Measurements from ENCODE around the gene ECT2L. TPM values are rescaled to one million over a fixed set of nuclear protein-coding genes. Genes with fewer than 3 reads are reported as not detected.

The ECT2L gene, protein sequence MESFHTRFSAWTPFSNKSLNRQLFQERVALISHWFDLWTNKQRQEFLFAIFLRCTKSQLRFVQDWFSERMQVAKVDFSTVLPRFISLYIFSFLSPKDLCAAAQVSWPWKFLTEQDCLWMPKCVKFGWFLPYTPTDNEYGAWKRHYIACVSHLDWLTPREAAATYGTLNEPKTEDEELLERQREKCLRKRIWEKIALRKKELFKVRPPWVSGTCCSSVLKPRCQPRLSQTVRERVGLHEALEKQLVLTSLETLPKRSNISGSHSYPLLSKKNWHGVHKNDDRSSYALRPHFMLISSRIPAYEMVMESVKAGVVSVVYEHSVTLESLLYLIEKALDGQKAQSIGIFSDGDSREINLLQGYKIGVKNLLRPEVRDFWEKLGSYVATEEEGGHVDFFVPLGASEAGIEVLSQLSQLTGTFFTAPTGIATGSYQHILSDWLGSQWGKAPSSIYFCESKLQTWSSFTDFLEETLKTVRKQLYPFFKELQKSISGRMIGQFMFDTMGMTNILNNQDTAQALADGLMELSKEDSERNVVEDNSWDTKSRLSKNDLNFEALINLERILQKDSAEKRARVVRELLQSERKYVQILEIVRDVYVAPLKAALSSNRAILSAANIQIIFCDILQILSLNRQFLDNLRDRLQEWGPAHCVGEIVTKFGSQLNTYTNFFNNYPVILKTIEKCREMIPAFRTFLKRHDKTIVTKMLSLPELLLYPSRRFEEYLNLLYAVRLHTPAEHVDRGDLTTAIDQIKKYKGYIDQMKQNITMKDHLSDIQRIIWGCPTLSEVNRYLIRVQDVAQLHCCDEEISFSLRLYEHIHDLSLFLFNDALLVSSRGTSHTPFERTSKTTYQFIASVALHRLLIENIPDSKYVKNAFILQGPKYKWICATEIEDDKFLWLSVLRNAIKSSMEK
- under 1 TPM in 1 of 3 donors, not detected in 2; 0.01 TPM for polyA plus RNA-seq

DNA sequence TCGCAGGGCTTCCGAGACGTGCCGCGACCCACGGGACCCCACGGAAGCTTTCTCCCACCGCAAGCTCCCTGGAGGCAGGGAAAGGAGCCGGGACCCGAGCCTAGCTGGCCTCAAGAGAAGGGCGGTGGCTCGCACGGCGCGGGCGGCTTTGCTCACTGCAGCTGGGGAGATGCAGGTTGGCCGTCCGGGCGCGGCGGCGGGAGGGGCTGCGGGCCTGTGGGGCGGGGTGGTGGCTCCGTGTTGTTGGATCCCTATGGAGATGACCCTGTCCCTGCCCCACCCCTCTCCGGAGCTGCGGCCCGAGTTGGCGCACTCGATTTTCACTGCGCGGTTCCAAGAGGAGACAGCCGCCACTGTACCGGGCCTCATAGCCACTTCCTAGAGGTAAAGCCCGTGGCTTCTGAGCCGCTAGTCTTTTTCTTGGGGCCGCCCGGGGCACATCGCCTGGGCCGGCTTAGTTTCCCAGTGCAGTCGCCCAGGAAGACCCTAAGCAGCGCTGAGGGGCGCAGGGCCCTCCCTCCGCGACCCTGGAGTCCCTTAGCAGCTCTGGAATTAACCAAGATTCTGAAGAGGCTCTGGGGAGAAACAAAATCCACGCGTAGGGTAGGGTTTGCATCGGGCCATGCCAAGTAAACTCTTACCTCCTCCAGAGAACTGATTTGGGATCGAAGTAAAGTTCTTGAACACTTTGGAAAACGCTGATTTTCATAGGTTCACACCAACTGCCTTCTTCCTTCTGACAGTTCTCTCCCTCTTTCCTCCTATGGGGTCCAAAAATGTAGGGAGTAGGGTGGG, at the start of gene ECT2L:
Gene ECT2L (plus strand): TSS at position 279 of the 795 bp plus-strand sequence. CDS start 17,188 bp downstream, outside the sequence.
- H3K27ac ChIP-seq (ENCODE audit: low read depth, low read length), result no peak within 1 kb of the TSS
- 8 to 13% (median 13%) methylated on average over 49 to 50 of the region's 50 CpGs for WGBS, 3 donors

DNA sequence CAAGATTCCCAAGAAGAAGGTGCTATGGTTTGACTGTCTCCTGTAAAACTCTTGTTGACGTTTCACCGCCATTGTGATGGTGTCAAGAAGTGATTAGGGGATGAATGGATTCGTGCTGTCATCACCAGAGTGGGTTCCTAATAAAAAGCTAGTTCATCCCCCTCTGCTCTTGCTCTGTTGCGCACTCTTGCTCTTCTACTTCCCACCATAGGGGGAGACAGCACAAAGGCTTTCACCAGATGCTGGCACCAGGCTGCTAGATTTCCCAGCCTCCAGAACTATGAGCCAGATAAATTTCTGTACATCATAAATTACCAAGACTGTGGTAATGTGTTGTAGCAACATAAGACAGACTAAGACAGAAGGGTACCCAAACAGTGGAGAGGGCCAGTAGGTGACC, 43.9 kb upstream of the ECT2L start:
- 90 to 95% (median 93%) methylated on average over 4 of the region's 4 CpGs for WGBS, 3 donors
- H3K27ac ChIP-seq (ENCODE audit: low read depth, low read length), result no peak overlapping the region

DNA sequence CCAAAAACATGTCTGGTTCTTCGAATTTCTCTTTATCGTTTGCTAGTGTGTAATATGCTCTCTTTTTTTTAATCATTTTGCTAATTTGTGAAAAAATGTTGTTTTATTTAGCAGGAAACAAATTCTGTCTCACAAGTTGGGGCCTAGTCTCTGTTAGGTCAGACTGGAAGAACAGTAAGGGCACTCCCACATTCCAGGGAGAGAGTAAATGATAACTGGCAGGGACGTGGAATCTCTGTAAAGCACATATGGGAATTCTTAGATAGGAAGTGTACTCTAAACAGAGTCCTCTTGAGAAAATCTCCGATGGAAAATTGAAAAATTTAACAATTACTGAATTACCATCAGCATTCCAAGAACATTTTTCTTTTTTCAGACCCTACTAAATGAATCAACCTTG, 38.8 kb upstream of the ECT2L start:
- no peak overlapping the region for H3K27ac ChIP-seq (ENCODE audit: low read depth, low read length)
- WGBS, 3 donors, result 61 to 82% (median 70%) methylated on average over 4 of the region's 4 CpGs

DNA sequence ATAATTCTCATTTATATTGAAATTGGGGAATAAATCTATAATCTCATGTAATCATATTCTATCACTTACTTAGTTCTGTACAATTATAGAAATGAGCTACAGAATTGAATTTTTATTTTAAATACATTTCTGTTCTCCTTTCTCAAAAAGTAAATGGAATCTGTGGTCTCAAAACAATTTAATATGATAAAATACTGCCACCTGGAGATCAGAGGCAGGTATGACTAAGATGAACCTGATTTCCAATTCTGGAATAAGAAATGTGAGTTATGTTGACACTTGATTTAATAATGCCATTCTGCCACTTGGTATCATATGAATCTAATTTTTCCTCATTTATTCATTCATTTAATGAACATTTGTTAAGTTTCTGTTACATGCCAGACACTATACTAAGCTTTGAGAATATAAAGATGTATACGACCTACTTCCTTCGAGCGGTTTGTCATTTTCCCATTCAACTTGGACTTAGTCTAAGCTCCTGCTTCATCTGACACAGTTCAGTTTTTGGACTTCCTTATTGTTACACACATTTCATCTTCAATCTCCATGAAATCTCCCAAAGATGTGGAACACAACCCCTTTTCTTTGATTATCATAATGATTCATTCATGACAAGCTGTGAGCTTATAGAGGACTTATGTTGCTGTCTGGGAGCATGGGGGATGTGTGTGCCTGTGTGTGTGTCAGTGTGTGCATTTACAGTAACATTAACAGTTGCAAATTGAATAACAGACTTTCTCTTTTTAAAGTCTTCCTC, 29.8 kb upstream of the ECT2L start:
- 91 to 94% (median 94%) methylated on average over 3 of the region's 3 CpGs for WGBS, 3 donors
- no peak overlapping the region for H3K27ac ChIP-seq (ENCODE audit: low read depth, low read length)

DNA sequence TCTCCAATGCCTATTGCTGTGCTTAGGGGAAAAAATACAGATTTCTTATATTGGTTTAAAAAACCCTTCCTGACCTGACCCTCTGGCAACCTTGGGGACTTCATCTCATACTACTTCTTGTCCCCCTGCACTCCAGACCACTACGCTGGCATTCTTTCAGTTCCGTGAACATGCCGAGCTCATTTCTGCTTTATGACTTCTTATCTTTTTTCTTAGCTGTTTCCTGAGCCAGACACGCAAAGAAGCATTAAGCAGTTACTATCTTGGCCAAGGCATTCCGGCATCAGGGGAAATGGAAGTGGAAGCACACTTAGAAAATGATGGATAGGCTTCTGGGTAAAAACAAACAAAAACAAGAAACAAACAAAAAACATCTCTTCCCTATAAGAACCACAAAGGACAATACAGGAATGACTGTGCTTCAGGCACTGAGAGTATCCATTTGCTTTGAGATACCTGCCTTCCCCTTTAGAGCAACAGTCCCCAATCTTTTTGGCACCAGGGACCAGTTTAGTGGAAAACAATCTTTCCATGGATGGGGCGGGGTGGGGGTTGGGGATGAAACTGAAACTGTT, 26.7 kb upstream of the ECT2L start:
- WGBS, 3 donors, result 26 to 55% (median 35%) methylated on average over 6 of the region's 6 CpGs
- H3K27ac ChIP-seq (ENCODE audit: low read depth, low read length), result no peak overlapping the region

DNA sequence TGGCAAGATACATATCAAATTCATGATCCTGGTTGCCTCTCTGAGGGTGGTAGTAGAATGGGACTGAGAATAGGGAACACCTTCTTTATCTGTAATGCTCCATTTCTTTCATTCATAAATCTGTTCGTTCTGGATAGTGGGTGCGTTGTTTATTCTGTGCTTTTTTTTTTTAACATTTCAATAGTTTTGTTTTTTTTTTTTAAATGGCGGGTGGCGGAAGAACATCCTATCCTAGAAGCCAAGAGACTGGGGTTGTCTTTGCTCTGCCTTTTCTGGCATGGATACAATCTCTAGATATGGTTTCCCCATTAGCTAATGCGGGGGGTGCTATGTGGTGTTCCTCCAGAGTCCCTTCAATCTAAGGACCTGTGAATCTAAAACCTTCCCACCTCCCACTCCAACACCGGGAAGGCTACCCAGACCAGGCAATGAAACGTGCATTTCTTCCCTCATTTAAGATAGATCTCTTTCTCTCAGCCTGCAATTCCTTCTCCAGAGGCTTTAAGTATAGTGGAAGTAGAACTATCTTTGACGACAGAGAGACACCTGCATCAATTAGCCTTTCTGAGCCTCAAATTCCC, 23.2 kb upstream of the ECT2L start:
- WGBS, 3 donors, result 15 to 22% (median 20%) methylated on average over 8 of the region's 8 CpGs
- H3K27ac ChIP-seq (ENCODE audit: low read depth, low read length), result no peak overlapping the region

DNA sequence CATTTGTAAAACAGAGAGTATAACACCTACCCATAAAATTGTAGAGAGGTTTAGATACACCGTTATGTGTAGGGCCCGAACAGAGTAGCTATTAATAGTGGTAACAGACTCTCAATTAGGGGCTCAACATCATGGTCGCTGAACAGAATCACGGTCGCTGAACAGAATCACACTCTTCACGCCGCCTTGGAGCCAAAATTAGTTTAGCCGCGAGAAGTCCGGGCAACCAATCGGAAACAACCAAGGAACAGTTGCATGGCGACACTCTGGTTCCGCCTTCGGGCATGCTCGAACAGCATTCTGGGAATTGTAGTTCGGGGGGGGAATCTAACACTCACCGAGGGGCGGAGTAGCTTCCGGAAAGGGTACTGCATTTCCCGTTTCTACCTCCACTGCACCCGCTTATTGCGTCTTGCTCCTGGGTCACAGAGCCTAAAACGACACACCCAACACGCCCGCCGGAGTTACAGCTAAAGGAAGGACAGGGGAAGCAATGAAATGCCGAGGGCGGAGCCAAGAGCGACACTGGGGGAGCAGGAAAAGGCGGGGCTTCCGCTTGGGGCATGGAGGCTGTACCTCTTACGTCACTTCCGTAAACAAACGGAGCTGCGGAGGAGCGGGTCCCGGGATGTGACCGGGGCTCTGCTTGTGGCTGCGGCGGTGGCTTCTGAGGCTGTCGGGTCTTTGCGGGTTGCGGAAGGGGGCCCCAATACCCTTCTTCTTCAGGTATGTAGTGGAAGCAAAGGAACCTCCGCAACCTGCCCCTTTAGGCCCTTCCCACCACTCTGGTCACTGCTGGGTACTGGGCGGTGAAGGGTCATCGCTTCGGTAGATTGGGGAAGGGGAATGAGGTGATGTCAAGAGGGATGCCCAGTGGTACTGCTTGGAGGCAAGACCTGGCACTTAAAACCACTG, 22.5 kb upstream of the ECT2L start, which contains the start of gene CCDC28A:
Gene CCDC28A (plus strand): TSS at position 593 of the 915 bp plus-strand sequence. CDS start 2,352 bp downstream, outside the sequence.
- H3K27ac ChIP-seq (ENCODE audit: low read depth, low read length), result peak within 1 kb of the TSS; percentile 96
- 0% methylated on average over 47 of the region's 47 CpGs for WGBS, 3 donors

DNA sequence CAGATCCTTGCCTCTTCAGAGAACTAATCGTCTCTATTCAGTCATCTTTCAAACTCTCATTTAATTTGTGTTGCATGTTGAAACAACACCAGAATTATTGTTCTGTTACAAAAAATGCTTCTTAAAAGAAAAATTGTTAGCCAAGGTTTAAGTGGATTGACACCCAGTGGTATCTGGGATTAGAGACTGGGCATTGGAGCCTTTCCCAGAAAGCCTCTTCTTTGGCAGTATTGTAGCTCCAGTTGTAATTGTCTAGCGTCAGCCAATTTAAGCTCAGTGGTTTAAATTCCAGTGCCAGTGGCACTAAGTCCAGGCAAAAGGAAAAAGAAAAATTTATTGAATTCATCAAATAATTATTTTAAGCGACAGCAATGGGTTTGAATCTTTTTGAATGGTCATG, 21.5 kb upstream of the ECT2L start:
- H3K27ac ChIP-seq (ENCODE audit: low read depth, low read length), result no peak overlapping the region
- WGBS, 3 donors, result 21 to 42% (median 27%) methylated on average over 3 of the region's 3 CpGs

DNA sequence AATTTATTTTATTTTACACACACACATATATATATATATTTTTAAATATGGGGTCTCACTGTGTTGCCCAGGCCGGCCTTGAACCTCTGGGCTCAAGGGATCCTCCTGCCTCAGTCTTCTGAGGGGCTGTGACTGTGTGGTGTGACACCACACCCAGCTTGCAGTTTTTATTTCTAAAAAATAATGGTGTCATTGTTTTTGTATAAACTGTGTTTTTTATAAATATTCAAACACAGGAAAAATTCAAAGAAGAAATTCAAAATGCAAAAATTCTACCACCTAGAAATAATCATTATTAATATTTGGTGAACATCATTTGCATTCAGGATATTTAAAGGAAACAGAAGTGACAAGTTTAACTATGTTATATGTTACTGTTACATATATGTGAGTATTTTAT, 19.2 kb upstream of the ECT2L start:
- 90 to 100% (median 96%) methylated on average over 1 of the region's 1 CpG for WGBS, 3 donors
- H3K27ac ChIP-seq (ENCODE audit: low read depth, low read length), result no peak overlapping the region

DNA sequence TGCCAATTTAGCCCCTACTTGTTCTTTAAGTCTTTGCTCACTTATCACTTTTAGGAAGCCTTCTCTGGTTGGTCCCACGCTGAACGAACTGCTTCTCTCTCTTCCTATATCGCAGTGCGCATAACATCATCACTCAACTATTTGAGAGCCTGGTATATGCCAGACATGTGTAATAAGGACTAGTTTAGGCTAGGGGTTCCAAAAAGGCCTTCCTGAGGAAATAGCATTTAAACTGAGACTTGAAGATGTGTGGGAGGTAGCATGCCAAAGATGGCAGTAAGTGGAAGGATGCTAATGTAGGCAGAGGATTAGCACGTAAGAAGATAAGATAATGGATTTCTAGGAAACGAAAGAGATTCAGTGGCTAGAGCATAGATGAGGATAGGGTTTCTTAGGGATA, 17.6 kb upstream of the ECT2L start:
- 85 to 95% (median 86%) methylated on average over 6 of the region's 6 CpGs for WGBS, 3 donors

DNA sequence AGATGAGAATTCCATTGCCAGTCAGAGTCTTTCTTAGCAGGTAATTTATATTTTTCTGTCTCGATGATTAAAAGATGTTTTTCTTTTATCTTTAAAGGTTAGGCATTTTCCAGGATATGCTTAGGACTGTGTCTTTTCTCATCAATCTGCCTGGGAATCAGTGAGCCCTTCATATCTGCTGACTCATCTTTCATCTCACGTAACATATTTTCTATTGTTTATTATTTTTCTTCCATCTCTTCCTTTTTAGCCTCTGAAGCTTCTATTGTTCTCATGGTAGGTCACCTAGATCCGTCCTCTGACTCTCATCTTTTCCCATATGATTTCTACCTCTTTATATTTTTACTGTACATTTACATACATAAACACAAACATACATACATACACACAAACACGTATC, 13.6 kb upstream of the ECT2L start:
- H3K27ac ChIP-seq (ENCODE audit: low read depth, low read length), result no peak overlapping the region
- 84 to 90% (median 87%) methylated on average over 4 of the region's 4 CpGs for WGBS, 3 donors

More for the DNA sequence above, 17.6 kb upstream of the ECT2L start:
- no peak overlapping the region for H3K27ac ChIP-seq (ENCODE audit: low read depth, low read length)

DNA sequence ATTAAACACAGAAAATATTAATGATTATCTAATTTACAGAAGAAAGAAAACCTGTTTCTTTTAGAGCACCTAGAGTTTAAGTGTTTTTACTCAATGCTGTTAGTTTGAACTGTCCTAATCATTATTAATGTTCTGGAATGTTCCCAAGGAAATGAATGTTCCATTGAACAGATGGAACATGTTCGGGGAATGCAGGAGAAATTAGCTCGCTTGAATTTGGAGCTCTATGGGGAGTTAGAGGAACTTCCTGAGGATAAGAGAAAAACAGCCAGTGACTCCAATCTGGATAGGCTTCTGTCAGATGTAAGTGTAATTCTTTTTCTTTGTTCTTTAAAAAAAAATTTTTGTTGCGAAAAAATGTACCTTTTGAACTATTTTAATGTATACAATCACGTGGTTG, 10.8 kb upstream of the ECT2L start:
- WGBS, 3 donors, result 62 to 70% (median 64%) methylated on average over 4 of the region's 4 CpGs
- H3K27ac ChIP-seq (ENCODE audit: low read depth, low read length), result no peak overlapping the region

DNA sequence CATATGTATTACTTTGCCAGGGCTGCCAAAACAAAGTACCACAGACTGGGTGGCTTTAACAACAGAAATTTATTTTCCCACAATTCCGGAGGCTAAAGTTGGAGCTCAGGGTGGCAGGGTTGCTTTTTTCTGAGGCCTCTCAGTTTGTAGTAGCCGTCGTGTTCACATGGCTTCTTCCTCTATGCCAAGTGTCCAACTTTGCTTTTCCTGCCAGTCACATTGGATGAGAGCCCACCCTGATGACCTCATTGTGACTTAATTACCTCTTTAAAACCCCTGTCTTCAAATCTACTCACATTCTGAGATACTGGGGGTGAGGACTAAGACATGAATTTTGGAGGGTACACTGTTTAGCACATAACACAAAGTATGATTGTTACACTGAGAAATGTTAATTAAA, 9.9 kb upstream of the ECT2L start:
- 59 to 80% (median 65%) methylated on average over 3 of the region's 3 CpGs for WGBS, 3 donors
- no peak overlapping the region for H3K27ac ChIP-seq (ENCODE audit: low read depth, low read length)

DNA sequence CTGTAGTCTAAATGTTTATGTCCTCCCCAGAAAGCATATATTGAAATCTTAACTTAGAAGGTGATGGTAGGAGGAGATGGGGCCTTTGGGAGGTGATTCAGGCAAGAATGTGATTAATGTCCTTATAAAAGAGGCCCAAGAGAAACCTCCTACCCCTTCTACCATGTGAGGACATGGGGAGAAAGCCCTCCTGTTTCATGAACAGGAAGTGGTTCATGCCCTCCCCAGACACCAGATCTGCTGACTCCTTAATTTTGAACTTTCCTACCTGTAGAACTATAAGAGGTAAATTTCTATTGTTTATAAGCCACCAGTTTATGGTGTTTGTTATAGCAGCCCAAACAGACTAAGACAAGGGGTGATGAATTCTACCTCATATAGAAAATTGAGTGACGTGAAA, 8.7 kb upstream of the ECT2L start:
- 45 to 97% (median 93%) methylated on average over 1 of the region's 1 CpG for WGBS, 3 donors
- H3K27ac ChIP-seq (ENCODE audit: low read depth, low read length), result no peak overlapping the region

DNA sequence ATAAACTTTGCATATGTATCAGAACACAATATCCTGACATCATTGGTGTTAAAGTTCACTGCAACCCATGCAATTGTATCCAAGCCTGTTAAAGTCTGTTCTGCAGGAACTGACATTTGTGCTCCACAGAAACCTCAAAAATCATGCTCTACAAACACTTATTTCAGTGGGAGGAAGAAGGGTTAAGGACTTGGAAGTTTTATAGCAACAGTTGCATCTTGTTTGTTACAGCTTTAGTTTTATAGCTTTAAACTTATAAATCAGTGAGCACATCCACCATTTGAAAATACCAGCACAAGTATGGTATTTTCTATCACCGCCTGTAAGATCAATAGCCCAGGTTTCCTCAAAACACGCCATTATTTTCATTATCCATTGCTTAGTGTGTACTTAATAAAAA, 884 bp downstream of the ECT2L start:
- no peak overlapping the region for H3K27ac ChIP-seq (ENCODE audit: low read depth, low read length)
- 78 to 94% (median 94%) methylated on average over 2 of the region's 2 CpGs for WGBS, 3 donors

DNA sequence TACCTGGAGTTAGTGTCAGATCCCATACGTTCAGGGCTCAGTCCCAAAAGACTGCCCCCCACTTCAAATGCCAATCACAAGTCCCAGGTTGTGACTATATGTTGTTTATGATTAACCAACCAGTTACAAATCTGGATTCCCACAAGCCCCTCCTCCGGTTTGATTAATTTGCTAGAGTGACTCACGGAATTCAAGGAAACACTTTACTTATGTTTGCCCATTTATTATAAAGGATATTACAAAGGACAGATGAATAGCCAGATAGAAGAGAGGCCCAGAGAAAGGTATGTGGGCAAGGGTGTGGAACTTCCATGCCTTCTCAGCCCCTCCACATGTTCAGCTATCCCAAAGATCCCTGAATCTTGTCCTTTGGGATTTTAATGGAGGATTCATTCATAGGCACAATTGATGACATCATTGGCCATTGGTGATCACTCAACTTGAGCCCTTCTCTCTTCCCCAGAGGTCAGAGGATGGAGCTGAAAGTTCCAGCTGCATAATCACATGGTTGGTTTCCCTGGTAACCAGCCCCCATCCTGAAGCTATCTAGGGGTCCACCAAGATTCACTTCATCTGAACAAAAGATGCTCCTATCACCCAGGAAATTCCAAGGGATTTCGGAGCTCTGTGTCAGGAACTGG, 2.0 kb downstream of the ECT2L start:
- 66 to 91% (median 87%) methylated on average over 4 of the region's 4 CpGs for WGBS, 3 donors
- no peak overlapping the region for H3K27ac ChIP-seq (ENCODE audit: low read depth, low read length)
